ENCODE data around the gene TARP.
A peak's percentile ranks its signal among the peaks of the same experiment; 100 is the strongest.
"Not testable (repeated sequence)": the region's sequence is repeated elsewhere in the genome, so short reads cannot be mapped to it uniquely, and the experiment has no call there.

TARP gene

GRCh38 chr7:38259157-38259556 lies 14.3 kb downstream of the TARP start:
- DNase-seq = not testable (repeated sequence)

DNA sequence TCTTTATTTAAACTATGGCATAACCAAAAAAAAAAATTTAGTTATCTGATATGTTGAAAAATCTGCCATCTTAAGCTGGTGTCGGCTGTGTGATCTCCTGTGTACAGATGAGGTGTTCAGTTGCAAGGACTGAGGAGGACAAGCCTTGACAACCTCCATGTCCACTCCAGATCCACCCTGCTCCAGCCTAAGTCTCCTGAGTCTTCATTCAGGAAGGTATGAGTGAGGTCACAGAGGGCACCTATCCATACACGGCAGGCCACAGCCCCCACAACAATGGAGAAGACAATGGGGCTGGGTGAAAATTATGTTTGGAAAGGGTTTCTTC lies 16.1 kb downstream of the TARP start:
- DNase-seq = no peak

GRCh38 chr7:38249849-38250248 lies 23.6 kb downstream of the TARP start:
- not testable (repeated sequence) for DNase-seq

- DNase-seq = no peak
These were observed 25.3 kb downstream of the TARP start for GRCh38 chr7:38248069-38248567.

DNA sequence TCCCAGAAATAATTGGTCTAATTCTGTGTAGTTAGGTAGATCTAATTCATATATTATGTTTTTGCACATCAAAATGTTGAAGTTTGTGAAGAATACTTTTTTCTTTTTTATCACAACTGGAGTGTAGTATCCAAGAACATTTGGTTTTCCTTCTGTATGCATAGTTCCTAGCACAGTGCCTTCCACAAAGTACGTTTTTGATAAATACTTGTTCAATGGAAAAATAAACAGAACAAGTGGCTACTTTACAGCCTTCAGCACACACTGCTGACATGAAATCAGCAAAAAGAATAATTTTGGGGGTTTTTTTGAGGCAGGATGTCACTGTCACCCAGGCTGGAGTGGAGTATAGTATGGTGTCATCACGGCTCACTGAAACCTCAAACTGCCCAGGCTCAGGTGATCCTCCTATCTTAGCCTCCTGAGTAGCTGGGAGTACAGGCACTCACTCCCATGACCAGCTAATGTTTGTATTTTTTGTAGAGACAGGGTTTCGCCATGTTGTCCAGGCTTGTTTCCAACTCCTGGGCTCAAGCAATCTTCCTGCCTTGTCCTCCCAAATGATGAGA lies 27.9 kb downstream of the TARP start:
- no peak for DNase-seq

- no peak for DNase-seq
These were observed 28.9 kb downstream of the TARP start for GRCh38 chr7:38244516-38244915.

DNA sequence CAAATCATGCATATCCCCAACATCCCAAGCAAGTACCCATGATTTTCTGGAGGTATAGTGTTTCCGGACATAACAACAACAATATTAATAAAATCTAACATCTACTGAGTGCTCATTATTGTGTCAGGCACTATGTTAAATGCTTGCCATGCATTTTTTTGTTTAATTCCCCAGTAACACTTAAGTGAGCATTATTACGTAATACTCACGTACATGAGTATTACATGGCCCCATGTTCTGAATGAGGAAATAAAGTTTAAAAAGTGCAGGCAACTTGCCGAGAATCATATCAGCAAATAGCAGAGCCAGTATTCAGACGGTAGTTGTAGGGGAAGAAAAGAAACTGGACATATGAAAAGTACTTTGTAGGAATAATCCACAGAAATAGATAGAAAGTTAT lies 30.1 kb downstream of the TARP start:
- not testable (repeated sequence) for DNase-seq

- no peak for DNase-seq
These were observed 30.6 kb downstream of the TARP start for GRCh38 chr7:38242814-38243213.

DNA sequence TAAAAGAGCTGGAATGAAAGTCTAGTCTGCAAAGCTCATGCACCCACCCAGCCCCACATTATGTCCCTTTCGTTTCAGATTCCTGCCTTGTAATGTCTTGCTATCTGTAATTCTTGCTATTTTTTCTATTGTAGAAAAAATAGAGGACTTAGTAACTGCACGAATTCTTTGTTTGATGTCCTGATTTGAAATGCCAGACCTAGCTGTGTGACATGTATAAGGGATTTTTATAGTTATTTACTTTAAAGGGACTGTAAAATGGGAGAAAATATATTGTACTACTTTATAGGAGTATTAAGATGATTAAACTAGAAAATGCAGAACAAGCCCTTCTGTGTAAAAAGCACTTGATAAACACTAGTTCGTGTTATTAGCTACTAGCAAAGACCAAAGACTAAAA lies 32.4 kb downstream of the TARP start:
- DNase-seq = no peak

DNA sequence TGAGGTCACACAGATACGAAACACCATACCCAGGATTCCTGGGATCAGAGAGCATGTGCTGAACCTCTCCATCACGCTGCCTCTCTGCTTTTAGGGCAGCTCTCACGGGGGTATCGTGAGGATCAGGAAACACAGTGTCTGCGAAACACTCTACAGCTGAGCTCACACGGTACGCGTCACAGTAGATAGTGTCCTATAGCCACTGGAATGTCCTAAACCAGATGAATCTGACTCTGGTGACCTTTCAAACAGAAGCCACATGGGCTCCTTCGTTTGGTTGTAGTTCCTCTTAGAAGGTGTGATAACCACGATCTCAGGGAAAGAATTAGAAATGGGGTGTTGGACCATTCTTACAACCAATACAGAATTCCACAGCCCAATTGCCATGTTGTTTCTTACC lies 34.3 kb downstream of the TARP start:
- not testable (repeated sequence) for DNase-seq

DNA sequence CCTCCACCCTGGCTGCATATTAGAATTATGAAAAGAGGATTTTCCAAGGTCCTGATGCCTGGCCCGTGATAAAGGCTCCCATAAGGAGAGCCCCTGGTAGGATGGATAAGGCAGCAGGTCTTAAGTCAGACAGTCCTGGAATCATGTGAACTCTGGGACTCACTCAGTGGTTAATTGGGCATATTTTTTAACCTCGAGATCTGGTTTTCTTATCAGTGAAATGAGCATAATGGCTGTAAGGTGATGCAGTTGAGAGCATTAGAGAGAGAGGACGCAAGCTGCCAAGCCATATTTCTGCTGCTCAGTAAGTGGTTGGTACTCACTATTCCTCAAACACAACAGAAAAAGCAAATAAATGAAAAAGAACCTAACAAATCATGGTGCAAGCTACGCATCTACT lies 37.8 kb downstream of the TARP start:
- no peak for DNase-seq

GRCh38 chr7:38234759-38235158 lies 38.7 kb downstream of the TARP start:
- DNase-seq = not testable (repeated sequence)

- DNase-seq = no peak
These were observed 40.7 kb downstream of the TARP start for GRCh38 chr7:38232502-38233366.

GRCh38 chr7:38229884-38230642 lies 43.4 kb downstream of the TARP start:
- no peak for DNase-seq

- DNase-seq = no peak
These were observed 44.0 kb downstream of the TARP start for GRCh38 chr7:38229386-38229785.

- no peak for DNase-seq
These were observed 49.0 kb downstream of the TARP start for GRCh38 chr7:38224392-38224791.

GRCh38 chr7:38223306-38223705 lies 50.1 kb downstream of the TARP start:
- no peak for DNase-seq

DNA sequence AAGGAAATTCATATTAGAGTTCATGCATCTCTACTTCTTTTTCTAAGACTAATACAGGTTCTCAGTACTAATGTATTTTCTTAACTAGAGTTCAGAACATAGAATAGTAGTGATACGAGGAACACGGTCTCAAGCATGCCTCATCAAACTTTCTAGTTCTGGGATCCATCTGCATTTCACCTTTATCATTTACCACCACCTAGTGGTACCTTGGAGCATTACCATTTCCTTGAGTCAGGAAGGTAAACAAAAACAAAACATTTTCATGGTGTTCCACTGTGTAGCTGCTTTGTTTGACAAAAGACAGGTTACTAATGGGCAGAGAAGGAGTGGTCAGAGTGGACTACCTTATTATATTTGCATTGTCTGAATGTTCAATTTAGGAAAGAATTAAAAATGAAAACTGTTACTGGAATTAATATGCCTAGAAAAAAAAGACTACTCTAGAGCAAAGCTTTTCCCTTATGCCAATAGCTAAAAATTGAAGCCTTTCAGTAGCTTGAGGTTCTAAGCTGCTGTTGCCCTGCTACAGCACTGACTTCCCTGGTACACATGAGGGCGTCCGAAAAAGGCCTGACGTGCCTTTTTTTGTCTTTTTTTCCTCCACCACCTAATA lies 50.8 kb downstream of the TARP start:
- DNase-seq = peak; percentile 58

- DNase-seq = no peak
These were observed 53.0 kb downstream of the TARP start for GRCh38 chr7:38220452-38220851.

DNA sequence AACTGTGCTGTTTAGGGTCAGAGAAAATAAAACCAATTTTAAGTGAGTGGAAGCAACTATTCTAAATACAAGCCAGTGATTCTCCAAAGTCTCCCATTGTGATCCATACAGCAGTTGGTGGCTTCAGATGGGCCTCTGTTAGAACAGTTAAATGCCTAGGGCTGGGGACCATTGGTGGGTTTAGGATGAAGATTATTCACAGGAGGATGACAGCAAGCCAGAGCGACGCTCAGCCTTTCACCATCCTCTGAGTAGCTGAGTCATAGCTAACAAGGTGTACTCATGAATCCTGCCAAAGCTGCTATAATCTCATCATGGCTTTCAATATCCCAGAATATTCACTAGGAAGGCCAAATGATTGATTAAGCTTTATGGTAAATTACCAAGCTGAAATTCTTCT lies 55.8 kb downstream of the TARP start:
- DNase-seq = no peak

DNA sequence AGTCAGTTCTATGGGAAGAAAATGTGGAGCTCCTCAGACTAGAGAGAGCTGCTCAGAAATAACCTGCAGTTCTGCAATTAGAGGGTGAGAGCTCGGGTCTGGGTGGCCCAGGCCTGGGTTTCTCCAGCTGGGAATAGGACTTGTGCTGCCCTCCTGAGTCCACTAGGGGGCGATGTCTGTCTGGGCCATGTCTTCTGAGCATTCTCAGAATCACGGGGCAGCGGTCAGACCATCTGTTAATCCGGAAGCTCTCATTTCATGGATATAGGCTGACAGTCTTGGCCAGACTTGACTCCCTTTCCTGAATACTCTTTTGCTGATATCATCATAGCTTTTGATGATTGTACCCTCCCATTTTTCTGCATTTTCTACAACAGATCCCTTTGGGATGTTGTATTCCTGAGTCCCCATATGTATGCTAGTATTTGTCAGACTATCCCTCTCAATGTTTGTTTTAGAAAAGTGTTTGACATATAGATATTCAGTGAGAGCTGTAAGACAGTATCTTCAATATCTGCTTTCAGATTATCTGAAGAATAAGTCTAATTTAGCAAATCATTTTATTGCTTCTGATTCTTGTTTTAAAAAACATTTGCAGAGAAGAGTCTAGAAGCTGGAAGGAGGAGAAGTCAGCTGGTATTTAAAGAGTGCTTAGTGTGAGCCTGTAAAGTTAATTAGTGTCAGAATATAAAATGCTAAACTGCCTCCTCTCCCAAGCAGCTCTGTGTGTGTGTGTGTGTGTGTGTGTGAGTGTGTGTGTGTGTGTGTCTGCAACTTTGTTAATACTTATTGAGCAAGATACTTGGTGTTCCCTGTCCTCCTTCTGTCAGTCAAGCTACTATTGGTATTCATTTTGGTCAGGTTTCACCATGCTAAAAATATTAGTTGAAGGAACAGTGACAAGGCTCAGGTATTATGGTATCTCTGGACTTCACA lies 57.4 kb downstream of the TARP start:
- DNase-seq = peak; percentile 86

DNA sequence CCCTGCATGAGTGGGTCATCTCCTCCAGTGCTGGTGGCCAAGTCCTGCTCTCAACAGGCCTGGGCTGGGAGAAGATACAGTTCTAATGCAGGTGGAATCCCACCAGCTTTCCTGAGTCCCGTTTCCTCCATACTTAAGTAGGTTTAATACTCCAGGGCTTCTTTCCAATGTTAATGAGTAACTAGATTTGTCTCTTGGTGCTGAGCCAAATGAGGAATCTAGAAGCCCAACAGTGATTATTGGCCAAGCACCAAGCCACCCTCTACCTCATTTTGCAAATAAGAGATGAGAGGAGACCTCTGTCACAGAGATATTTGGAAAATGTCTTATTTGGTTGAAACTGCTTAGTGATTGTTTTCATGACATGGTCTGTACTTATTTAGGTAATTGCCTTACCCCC lies 58.3 kb downstream of the TARP start:
- DNase-seq = no peak
